GM10266 (cell line): ENCODE results near the gene NDUFA1.
"Not testable (repeated sequence)": the region's sequence is repeated elsewhere in the genome, so short reads cannot be mapped to it uniquely, and the experiment has no call there.

ENCODE experiments used
- DNase-seq: peaks from one replicate; pipeline ENCODE4 v3.0.0; 2012; ENCODE audit errors: extremely low spot score
- TF ChIP-seq, protein P1 (sequence below): IDR thresholded peaks from 2 replicates; pipeline ENCODE4 v1.5.1; 2012; ENCODE audit warnings: mild to moderate bottlenecking, low read depth; ENCODE audit not compliant: control insufficient read depth, insufficient read depth; ENCODE audit errors: missing control alignments

NDUFA1 gene

DNA sequence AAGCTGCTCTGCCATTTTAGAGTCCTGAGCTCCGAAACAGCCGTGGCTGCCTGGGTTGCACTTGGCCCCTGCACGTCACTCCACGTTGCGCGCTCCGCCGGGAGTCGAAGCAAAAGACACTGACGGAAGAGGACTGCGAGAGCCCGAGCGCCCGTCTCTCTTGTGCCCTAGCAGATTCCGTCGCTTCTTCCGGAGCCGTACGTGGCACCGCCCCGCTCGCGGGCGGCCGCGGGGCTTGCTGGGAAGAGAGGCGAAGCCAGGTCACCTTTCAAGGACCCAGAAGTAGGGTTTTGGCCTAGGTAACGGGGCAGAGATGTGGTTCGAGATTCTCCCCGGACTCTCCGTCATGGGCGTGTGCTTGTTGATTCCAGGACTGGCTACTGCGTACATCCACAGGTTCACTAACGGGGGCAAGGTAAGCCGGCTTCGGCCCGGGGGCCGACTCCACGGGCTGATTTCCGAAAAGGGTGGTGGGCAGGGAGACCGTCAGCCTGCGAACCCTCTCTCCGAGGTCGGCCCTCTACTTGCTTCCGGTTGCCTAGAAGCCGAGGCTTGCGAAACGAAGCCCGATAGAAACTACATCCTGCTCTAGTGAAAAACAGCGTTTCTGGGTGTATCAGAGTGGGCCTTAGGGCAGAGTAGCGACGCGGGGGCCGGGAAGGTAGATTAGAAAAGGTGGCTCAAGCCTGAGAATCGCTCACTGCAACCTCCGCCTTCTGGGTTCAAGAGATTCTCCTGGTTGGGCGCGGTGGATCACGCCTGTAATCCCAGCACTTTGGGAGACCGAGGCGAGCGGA is at the start of gene NDUFA1, which contains the start of gene RNF113A:
Gene NDUFA1 (plus strand): TSS at position 234 of the 797 bp plus-strand sequence. CDS start 80 bp downstream, at position 314.
Gene RNF113A (minus strand): TSS at position 135 of the 797 bp plus-strand sequence. CDS start 120 bp downstream, at position 15.
- TF ChIP-seq, protein P1, sequence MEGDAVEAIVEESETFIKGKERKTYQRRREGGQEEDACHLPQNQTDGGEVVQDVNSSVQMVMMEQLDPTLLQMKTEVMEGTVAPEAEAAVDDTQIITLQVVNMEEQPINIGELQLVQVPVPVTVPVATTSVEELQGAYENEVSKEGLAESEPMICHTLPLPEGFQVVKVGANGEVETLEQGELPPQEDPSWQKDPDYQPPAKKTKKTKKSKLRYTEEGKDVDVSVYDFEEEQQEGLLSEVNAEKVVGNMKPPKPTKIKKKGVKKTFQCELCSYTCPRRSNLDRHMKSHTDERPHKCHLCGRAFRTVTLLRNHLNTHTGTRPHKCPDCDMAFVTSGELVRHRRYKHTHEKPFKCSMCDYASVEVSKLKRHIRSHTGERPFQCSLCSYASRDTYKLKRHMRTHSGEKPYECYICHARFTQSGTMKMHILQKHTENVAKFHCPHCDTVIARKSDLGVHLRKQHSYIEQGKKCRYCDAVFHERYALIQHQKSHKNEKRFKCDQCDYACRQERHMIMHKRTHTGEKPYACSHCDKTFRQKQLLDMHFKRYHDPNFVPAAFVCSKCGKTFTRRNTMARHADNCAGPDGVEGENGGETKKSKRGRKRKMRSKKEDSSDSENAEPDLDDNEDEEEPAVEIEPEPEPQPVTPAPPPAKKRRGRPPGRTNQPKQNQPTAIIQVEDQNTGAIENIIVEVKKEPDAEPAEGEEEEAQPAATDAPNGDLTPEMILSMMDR: no peak
- DNase-seq: peak; percentile 69

DNA sequence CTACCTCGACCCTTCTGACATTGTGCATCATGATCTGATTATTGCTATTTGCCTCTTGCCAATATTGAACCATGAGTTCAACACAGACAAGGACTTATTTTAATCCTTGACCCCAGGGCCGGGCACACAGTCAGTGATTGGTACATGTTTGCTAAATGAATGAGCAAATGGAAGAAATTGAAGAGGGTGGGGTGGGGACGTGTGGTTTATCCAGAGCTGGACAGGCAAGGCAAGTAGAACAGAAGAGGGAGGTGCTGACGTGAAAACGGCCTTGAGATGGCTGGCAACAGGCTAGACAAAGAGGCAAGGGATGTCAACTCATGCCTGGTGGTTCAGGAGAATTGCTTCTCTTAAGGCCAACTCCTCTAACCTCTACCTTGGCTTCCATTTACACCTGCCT is 47.4 kb upstream of the NDUFA1 start:
- not testable (repeated sequence) for DNase-seq

DNA sequence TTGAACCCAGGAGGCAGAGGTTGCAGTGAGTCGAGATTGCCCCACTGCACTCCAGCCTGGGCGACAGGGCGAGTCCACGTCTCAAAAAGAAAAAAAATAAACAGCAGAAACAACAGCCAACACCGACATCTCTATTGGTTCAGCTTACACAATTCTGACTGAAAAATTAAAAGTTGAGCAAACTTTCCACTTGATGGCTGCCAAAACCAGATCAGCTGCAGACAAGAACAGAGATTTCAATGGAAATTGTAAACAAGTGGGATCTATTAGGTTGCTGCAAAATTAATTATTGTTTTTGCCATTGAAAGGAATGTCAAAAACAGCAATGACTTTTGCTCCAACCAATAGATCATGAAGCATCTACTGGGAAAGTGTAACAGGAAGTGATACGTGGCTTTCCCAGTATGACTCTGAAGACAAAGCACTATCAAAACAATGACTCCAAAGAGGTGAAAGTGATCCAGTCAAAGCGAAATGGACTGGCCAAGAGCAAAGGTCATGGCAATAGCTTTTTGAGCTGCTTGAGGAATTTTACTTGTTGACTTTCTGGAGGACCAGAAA is 45.2 kb upstream of the NDUFA1 start:
- TF ChIP-seq, protein P1: no peak

DNA sequence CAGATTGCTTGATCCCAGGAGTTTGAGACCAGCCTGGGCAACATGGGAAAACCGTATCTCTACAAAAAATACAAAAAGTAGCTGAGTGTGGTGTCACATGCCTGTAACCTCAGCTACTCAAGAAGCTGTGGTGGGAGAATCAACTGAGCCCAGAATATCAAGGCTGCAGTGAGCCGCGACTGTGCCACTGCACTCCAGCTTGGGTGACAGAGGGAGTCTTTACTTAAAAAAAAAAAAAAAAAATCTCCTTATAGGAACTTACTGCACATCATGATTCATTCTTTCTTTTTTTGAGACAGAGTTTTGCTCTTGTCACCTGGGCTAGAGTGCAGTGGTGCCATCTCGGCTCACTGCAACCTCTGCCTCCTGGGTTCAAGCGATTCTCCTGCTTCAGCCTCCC is 43.2 kb upstream of the NDUFA1 start:
- no peak for DNase-seq
- TF ChIP-seq, protein P1: no peak

More for the DNA sequence above, 45.2 kb upstream of the NDUFA1 start:
- DNase-seq: no peak

DNA sequence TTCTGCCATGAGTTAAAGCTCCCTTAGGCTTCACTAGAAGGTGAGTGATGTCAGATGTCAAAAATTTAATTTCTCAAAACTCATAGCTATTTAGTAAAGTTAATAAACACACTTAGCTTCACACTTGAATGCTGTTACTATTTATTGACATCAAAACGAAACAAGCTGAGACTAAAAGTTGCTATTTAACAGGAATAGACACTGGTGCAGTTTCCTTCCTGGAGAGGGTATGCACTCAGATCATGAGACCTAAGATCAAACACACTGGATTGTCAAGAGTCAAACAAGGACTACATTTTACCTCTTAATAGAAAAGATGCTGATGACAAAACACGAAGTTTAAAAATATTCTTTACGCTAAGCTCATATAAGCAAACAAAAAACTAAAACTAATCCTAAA is 37.7 kb upstream of the NDUFA1 start:
- no peak for DNase-seq
- TF ChIP-seq, protein P1: no peak

DNA sequence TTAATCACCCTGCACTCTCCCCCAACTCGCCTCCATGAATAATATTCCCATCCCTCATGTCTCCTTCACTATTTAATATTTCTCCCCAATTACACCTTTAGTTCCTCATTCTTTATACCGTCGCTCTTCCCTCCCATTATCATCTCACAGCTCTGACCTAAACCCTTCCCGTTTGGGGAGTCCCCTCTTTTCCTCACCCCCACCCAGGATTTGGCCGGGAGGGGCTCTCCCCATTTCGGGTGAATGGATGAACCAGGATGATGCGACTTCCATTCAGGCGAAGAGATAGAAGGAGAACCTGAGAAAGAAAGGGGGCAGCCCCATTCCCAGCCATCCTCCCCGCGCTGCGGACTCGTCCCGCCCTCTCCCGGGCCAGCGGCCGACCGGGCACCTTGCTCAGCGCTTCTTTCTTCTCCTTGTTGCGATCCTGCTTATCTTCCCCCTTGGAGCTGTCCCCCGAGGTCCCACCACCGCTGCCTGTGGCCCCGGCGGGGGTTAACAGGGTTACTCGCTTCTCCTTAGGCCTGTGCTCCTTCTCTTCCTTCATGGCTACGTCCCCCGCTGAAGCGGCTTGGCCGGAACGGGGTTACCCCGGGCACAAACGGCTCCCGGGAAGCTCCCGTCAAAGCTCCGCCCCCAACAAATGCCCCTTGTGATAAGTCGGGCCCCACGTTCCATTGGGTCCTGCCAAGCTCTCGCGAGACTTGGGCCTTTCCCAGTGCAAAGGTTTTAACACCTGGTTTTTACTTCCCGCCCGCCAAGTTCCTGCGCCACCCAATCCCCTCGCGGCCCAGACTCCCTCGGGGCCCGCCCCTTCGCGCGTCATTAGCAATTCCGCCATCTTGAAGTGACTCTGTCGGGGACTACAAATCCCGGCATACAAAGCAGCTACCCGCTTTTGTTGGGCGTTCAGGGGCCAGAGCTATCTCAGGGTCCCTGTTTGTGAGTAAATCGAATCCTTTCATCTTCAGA is 19.0 kb upstream of the NDUFA1 start, which contains the start of gene UPF3B:
Gene UPF3B (minus strand): TSS at position 582 of the 972 bp plus-strand sequence. CDS start 35 bp downstream, at position 547.
- TF ChIP-seq, protein P1: no peak
- DNase-seq: peak; percentile 85

DNA sequence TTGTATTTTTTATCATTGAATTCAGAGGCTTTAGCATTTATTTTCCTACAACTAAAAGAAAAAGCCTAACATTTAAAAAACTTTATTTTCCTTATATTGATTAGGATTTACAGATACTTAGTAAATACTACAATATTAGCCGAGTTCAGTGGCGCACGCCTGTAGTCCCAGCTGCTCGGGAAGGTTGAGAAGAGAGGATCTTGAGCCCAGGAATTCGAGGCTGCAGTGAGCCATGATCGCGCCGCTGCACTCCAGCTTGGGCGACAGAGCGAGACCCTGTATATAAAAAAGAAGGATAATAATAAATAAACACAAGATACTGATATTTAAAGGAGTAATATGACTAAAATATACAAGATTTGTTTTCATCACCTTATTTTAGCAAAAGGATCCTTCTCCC is 18.2 kb upstream of the NDUFA1 start:
- DNase-seq: no peak
- TF ChIP-seq, protein P1: no peak
